B cell (primary cell): ENCODE results near the gene PLEKHA8. TPM values are rescaled to one million over a fixed set of nuclear protein-coding genes. Genes with fewer than 3 reads are reported as not detected.

Experiments
- ATAC-seq: fragments of 200-7000 bp; cut with Tn5 transposase; one replicate; pipeline ENCODE4 v1.10.0; 2021; ENCODE audit warnings: low read depth, mild to moderate bottlenecking, moderate number of reproducible peaks, moderate library complexity
- CTCF ChIA-PET: fragments of 350-600 bp; sonication (Branson Sonifier 250); formaldehyde crosslinking; loops from one replicate; lab custom pipeline; 2021; ENCODE audit warnings: antibody characterized with exemption, inconsistent platforms; lab: Charles Lee
- POLR2A ChIA-PET: fragments of 350-600 bp; sonication (Branson Sonifier 250); formaldehyde crosslinking; loops from one replicate; lab custom pipeline; 2021; ENCODE audit warnings: antibody characterized with exemption; lab: Charles Lee
- DNase-seq: peaks from one replicate; pipeline ENCODE4 v3.0.0; 2013
- H2AFZ ChIP-seq: 2 replicates; pipeline ENCODE4 v1.6.1; 2012; ENCODE audit warnings: mild to moderate bottlenecking, low read depth, low read length; ENCODE audit not compliant: insufficient read depth, poor library complexity, severe bottlenecking
- H3K27ac ChIP-seq, 2 donors: 1 replicate in 1 of 2; 2 replicates in 1 of 2; pipeline ENCODE4 v1.5.1; 2012 to 2013; ENCODE audit warnings: low read length in 2 of 2, mild to moderate bottlenecking in 2 of 2, moderate library complexity in 1 of 2
- H3K27me3 ChIP-seq, 4 experiments: fragments of 200-600 bp in 1 of 4; sonication (generic) in 1 of 4; replicated peaks in 1 of 4; 1 replicate in 2 of 4; 2 replicates in 2 of 4; pipeline versions ENCODE4 v1.6.1 to v1.7.0; 2013 to 2016; ENCODE audit warnings: low read length in 3 of 4, mild to moderate bottlenecking in 2 of 4, mixed read lengths in 1 of 4, moderate library complexity in 1 of 4; ENCODE audit not compliant: insufficient read depth in 4 of 4, control insufficient read depth in 3 of 4; ENCODE audit errors: control extremely low read depth in 1 of 4
- H3K36me3 ChIP-seq, 2 experiments: replicated peaks in 1 of 2; 1 replicate in 1 of 2; 2 replicates in 1 of 2; pipeline versions ENCODE4 v1.6.1 to v1.7.1; 2013; ENCODE audit warnings: low read length in 1 of 2; ENCODE audit not compliant: insufficient read depth in 2 of 2, control insufficient read depth in 1 of 2; ENCODE audit errors: control extremely low read depth in 1 of 2, extremely low read depth in 1 of 2
- H3K4me1 ChIP-seq, 2 donors: fragments of 200-600 bp in 1 of 2; sonication (generic) in 1 of 2; 1 replicate in 1 of 2; 2 replicates in 1 of 2; pipeline versions ENCODE4 v1.5.1 to v1.6.1; 2013 to 2017; ENCODE audit warnings: low read length in 2 of 2; ENCODE audit not compliant: control insufficient read depth in 2 of 2, insufficient read depth in 2 of 2
- H3K4me2 ChIP-seq: replicated peaks from 2 replicates; pipeline ENCODE3; 2012; ENCODE audit warnings: mild to moderate bottlenecking, low read depth, low read length; ENCODE audit not compliant: poor library complexity, severe bottlenecking
- H3K4me3 ChIP-seq, 5 experiments: fragments of 200-600 bp in 1 of 5; sonication (generic) in 1 of 5; 1 replicate in 3 of 5; 2 replicates in 2 of 5; pipeline versions ENCODE4 v1.5.1 to v1.7.0; 2011 to 2016; ENCODE audit warnings: low read length in 4 of 5, mild to moderate bottlenecking in 4 of 5, low read depth in 2 of 5, control low read depth in 1 of 5, moderate library complexity in 1 of 5; ENCODE audit not compliant: insufficient read depth in 1 of 5; ENCODE audit errors: control extremely low read depth in 1 of 5, extremely low read depth in 1 of 5
- H3K79me2 ChIP-seq: fragments of 200-600 bp; sonication (generic); one replicate; pipeline ENCODE4 v1.6.0; 2016; ENCODE audit warnings: low read length; ENCODE audit not compliant: control insufficient read depth, insufficient read depth
- H3K9ac ChIP-seq: fragments of 200-600 bp; sonication (generic); 2 replicates; pipeline ENCODE4 v1.6.1; 2017; ENCODE audit warnings: mild to moderate bottlenecking, low read length, moderate library complexity
- H3K9me3 ChIP-seq, 3 donors: one replicate each; pipeline versions ENCODE4 v1.6.1 to v1.7.1; 2013; ENCODE audit warnings: low read length in 2 of 3; ENCODE audit not compliant: control insufficient read depth in 2 of 3, insufficient read depth in 1 of 3; ENCODE audit errors: control extremely low read depth in 1 of 3
- H4K20me1 ChIP-seq: 2 replicates; pipeline ENCODE4 v1.6.0; 2012; ENCODE audit warnings: mild to moderate bottlenecking, low read length; ENCODE audit not compliant: insufficient read depth, control insufficient read depth, poor library complexity, severe bottlenecking
- H3K27ac Mint-ChIP-seq: one replicate; pipeline ENCODE4 v1.8.0; 2021; ENCODE audit warnings: mixed read lengths
- H3K27me3 Mint-ChIP-seq: one replicate; pipeline ENCODE4 v1.8.0; 2021; ENCODE audit warnings: mixed read lengths
- H3K4me1 Mint-ChIP-seq: one replicate; pipeline ENCODE4 v1.8.0; 2021; ENCODE audit warnings: mixed read lengths
- H3K4me3 Mint-ChIP-seq: one replicate; pipeline ENCODE4 v1.8.0; 2021; ENCODE audit warnings: mixed read lengths
- H3K9me3 Mint-ChIP-seq: one replicate; pipeline ENCODE4 v1.8.0; 2022; ENCODE audit warnings: mixed read lengths; ENCODE audit not compliant: insufficient read depth
- CTCF ChIP-seq: fragments of 200-600 bp; IDR thresholded peaks from one replicate; pipeline ENCODE4 v1.8.0; 2022; ENCODE audit warnings: antibody characterized with exemption, mild to moderate bottlenecking
- EZH2 ChIP-seq: IDR thresholded peaks from 2 replicates; pipeline ENCODE4 v1.6.1; 2012; ENCODE audit warnings: borderline replicate concordance, low read depth, mild to moderate bottlenecking, moderate library complexity, low read length; ENCODE audit not compliant: insufficient read depth, poor library complexity, severe bottlenecking
- WGBS: methylation state at CpG from one replicate; pipeline ENCODE4 v1.1.5; 2013; ENCODE audit warnings: missing lambda C conversion rate; ENCODE audit not compliant: insufficient coverage; 5-methylcytosine and 5-hydroxymethylcytosine counted together
- intact Hi-C: fragments of 100-400 bp; cut with micrococcal nuclease; formaldehyde crosslinking; loops from one replicate; pipeline ENCODE4 v1.10.0; 2022
- polyA plus RNA-seq: library from polyadenylated mRNA; depleted of rRNA; stranded (reverse); fragments of >200 nt; gene quantifications from 2 replicates; pipeline ENCODE4 v1.2.3, GENCODE V29; 2012
- total RNA-seq, 2 donors: library from RNA; stranded (reverse); fragments of 120-200 nt in 1 of 2; gene quantifications; 1 replicate in 1 of 2; 2 replicates in 1 of 2; pipeline versions ENCODE4 v1.2.3 to v1.2.4, GENCODE V29; 2013 to 2022

Gene PLEKHA8
- total and polyA plus RNA-seq, 2 donors (not counting 1 experiment from before 2014, with no cell fraction given): 1.7 to 10.5 TPM

- ChIA-PET POLR2A (no interaction called here), CTCF (interaction anchor here (0.8 to 1.8 kb wide), 5 partner anchors 110 to 399 kb away, joined by 3 to 6 read pairs (median 4); no protein-coding TSS in a partner anchor)
- ATAC-seq: no peak
- H3K79me2 ChIP-seq: no peaks in the 10 kb centered on the region
- no peak overlapping the region for H3K4me2 ChIP-seq
- intact Hi-C loops: loop anchor here (1.0 to 2.0 kb wide), 3 partner anchors 187 to 399 kb away; no protein-coding TSS in a partner anchor
- Mint-ChIP-seq H3K9me3 (no peaks in the 10 kb centered on the region), H3K27ac (no peak overlapping the region), H3K4me1 (peaks cover 32% of the 10 kb centered on the region), H3K4me3 (no peak overlapping the region), H3K27me3 (no peaks in the 10 kb centered on the region)
- H3K27ac ChIP-seq: no peak overlapping the region
- no peaks in the 10 kb centered on the region for H3K9me3 ChIP-seq
- peaks cover 23 to 31% of the 10 kb centered on the region in 2 donors for H3K4me1 ChIP-seq
- DNase-seq: no peak
- H2AFZ ChIP-seq: no peak overlapping the region
- no peaks in the 10 kb centered on the region for H3K27me3 ChIP-seq
- WGBS: no CpG with 5 or more reads among the region's 3 CpGs
- no peaks in the 10 kb centered on the region for H3K36me3 ChIP-seq
- no peak for TF ChIP-seq CTCF
- TF ChIP-seq EZH2: no peak
- H3K4me3 ChIP-seq: no peak overlapping the region
- no peak overlapping the region for H3K9ac ChIP-seq
- no peaks in the 10 kb centered on the region for H4K20me1 ChIP-seq
Observed at GRCh38 chr7:30165590-30165989, 137.4 kb downstream of the PLEKHA8 start.

- Mint-ChIP-seq H3K9me3 (no peaks in the 10 kb centered on the region), H3K4me3 (no peak overlapping the region), H3K4me1 (peaks cover 27% of the 10 kb centered on the region), H3K27me3 (no peaks in the 10 kb centered on the region), H3K27ac (no peak overlapping the region)
- H2AFZ ChIP-seq: no peak overlapping the region
- no peak overlapping the region for H3K27ac ChIP-seq
- H3K4me3 ChIP-seq: no peak overlapping the region
- H3K4me2 ChIP-seq: no peak overlapping the region
- no peaks in the 10 kb centered on the region for H3K27me3 ChIP-seq
- DNase-seq (no peak), ATAC-seq (no peak)
- 100% methylated on average over 6 of the region's 12 CpGs for WGBS
- H3K79me2 ChIP-seq: no peaks in the 10 kb centered on the region
- TF ChIP-seq EZH2 (no peak), CTCF (no peak)
- no peaks in the 10 kb centered on the region for H3K36me3 ChIP-seq
- POLR2A ChIA-PET: no interaction called here
- no peaks in the 10 kb centered on the region for H3K9me3 ChIP-seq
- H3K9ac ChIP-seq: no peak overlapping the region
- intact Hi-C loops: no loop called here
- H4K20me1 ChIP-seq: no peaks in the 10 kb centered on the region
- peaks cover 23 to 31% of the 10 kb centered on the region in 2 donors for H3K4me1 ChIP-seq
- CTCF ChIA-PET: interaction anchor here (0.8 to 1.8 kb wide), 5 partner anchors 110 to 398 kb away, joined by 3 to 6 read pairs (median 4); no protein-coding TSS in a partner anchor
Observed at GRCh38 chr7:30166155-30166840, 138.1 kb downstream of the PLEKHA8 start.
